Mammary epithelial cell (primary cell): ENCODE data around the gene PPM1E.

Experiments
- CTCF ChIP-seq, 2 donors: IDR thresholded peaks in 1 of 2; conservative IDR thresholded peaks in 1 of 2; 2 replicates each; pipeline ENCODE4 v1.5.1; 2011 to 2012; ENCODE audit warnings: inconsistent platforms in 2 of 2, low read length in 2 of 2, mild to moderate bottlenecking in 2 of 2, control low read depth in 1 of 2, low read depth in 1 of 2; ENCODE audit not compliant: insufficient read depth in 1 of 2; ENCODE audit errors: extremely low read depth in 1 of 2
- EZH2 ChIP-seq: IDR thresholded peaks from 2 replicates; pipeline ENCODE4 v1.6.1; 2012; ENCODE audit warnings: low read length, inconsistent platforms, borderline replicate concordance

GRCh38 chr17:58998871-58999270 is 243.2 kb downstream of the PPM1E start:
- TF ChIP-seq CTCF (conservative IDR thresholded peaks at IDR 0.05 in 1 of 2, IDR thresholded peaks at IDR 0.05 in 1 of 2; ENCODE audit: extremely low read depth in 1 of 2, insufficient read depth in 1 of 2, low read depth in 1 of 2, low read length in 2 of 2), result no peak
- TF ChIP-seq EZH2, result no peak
